Hepatocyte (in vitro differentiated cells): Measurements from ENCODE around the gene CYP11A1. TPM values are rescaled to one million over a fixed set of nuclear protein-coding genes. Genes with fewer than 3 reads are reported as not detected.

Experiments used
- DNase-seq: peaks from one replicate; pipeline ENCODE4 v3.0.0-alpha.2; 2016; ENCODE audit warnings: low spot score
- H2AFZ ChIP-seq: fragments of 200-600 bp; sonication (generic); 2 replicates; pipeline ENCODE4 v1.6.0; 2016; ENCODE audit warnings: antibody characterized with exemption, mild to moderate bottlenecking
- H3K27ac ChIP-seq: fragments of 200-600 bp; sonication (generic); 2 replicates; pipeline ENCODE4 v1.5.1; 2016; ENCODE audit warnings: mild to moderate bottlenecking
- H3K27me3 ChIP-seq: fragments of 200-600 bp; sonication (generic); 2 replicates; pipeline ENCODE4 v1.6.1; 2016
- H3K36me3 ChIP-seq: fragments of 200-600 bp; sonication (generic); replicated peaks from 2 replicates; pipeline ENCODE4 v1.5.1; 2016; ENCODE audit warnings: low read depth; ENCODE audit not compliant: insufficient read depth
- H3K4me1 ChIP-seq: fragments of 200-600 bp; sonication (generic); 2 replicates; pipeline ENCODE4 v1.5.1; 2016; ENCODE audit warnings: mild to moderate bottlenecking, moderate library complexity; ENCODE audit not compliant: insufficient read depth
- H3K4me2 ChIP-seq: fragments of 200-600 bp; sonication (generic); 2 replicates; pipeline ENCODE4 v1.6.0; 2016
- H3K4me3 ChIP-seq: fragments of 200-600 bp; sonication (generic); 2 replicates; pipeline ENCODE4 v1.5.1; 2016; ENCODE audit warnings: mild to moderate bottlenecking
- H3K79me2 ChIP-seq: fragments of 200-600 bp; sonication (generic); 2 replicates; pipeline ENCODE4 v1.6.0; 2017; ENCODE audit warnings: mild to moderate bottlenecking
- H3K9me2 ChIP-seq: fragments of 200-600 bp; sonication (generic); replicated peaks from 2 replicates; pipeline ENCODE4 v1.6.0; 2017; ENCODE audit warnings: mild to moderate bottlenecking; ENCODE audit not compliant: insufficient read depth
- H3K9me3 ChIP-seq: fragments of 200-600 bp; sonication (generic); 2 replicates; pipeline ENCODE4 v1.5.1; 2016; ENCODE audit warnings: low read depth, mild to moderate bottlenecking
- H4K20me1 ChIP-seq: fragments of 200-600 bp; sonication (generic); 2 replicates; pipeline ENCODE4 v1.6.0; 2016; ENCODE audit warnings: mild to moderate bottlenecking; ENCODE audit not compliant: insufficient read depth, poor library complexity, severe bottlenecking
- EZH2 ChIP-seq: fragments of 200-600 bp; sonication (generic); IDR thresholded peaks from 2 replicates; pipeline ENCODE4 v1.6.1; 2016; ENCODE audit warnings: antibody characterized with exemption, mild to moderate bottlenecking, borderline replicate concordance
- EZH2phosphoT487 ChIP-seq: fragments of 200-600 bp; sonication (generic); IDR thresholded peaks from one replicate; pipeline ENCODE4 v1.6.1; 2018; ENCODE audit warnings: antibody characterized with exemption, mild to moderate bottlenecking, low read depth, moderate library complexity; ENCODE audit not compliant: unreplicated experiment, severe bottlenecking
- WGBS: methylation state at CpG from one replicate; pipeline ENCODE4 v1.1.6; 2016; ENCODE audit warnings: low lambda C conversion rate; ENCODE audit errors: missing lambda C conversion rate; 5-methylcytosine and 5-hydroxymethylcytosine counted together
- polyA plus RNA-seq: library from polyadenylated mRNA; unstranded; fragments of >200 nt; fragmentation: Nextera tagmentation; extraction: Ambion mirVana; gene quantifications from 2 replicates; pipeline ENCODE4 v1.2.1, GENCODE V29; 2016
- total RNA-seq: library from RNA; depleted of rRNA; stranded (reverse); fragments of >200 nt; gene quantifications from 2 replicates; pipeline ENCODE4 v1.2.3, GENCODE V29; 2014
- TF ChIP-seq, protein P1 (sequence below): fragments of 200-600 bp; sonication (generic); IDR thresholded peaks from 2 replicates; pipeline ENCODE4 v1.5.1; 2016; ENCODE audit warnings: antibody characterized with exemption, mild to moderate bottlenecking; ENCODE audit not compliant: poor library complexity

CYP11A1 gene
- total and polyA plus RNA-seq, 2 experiments from 2014 or later: 0.80 to 2.6 TPM

DNA sequence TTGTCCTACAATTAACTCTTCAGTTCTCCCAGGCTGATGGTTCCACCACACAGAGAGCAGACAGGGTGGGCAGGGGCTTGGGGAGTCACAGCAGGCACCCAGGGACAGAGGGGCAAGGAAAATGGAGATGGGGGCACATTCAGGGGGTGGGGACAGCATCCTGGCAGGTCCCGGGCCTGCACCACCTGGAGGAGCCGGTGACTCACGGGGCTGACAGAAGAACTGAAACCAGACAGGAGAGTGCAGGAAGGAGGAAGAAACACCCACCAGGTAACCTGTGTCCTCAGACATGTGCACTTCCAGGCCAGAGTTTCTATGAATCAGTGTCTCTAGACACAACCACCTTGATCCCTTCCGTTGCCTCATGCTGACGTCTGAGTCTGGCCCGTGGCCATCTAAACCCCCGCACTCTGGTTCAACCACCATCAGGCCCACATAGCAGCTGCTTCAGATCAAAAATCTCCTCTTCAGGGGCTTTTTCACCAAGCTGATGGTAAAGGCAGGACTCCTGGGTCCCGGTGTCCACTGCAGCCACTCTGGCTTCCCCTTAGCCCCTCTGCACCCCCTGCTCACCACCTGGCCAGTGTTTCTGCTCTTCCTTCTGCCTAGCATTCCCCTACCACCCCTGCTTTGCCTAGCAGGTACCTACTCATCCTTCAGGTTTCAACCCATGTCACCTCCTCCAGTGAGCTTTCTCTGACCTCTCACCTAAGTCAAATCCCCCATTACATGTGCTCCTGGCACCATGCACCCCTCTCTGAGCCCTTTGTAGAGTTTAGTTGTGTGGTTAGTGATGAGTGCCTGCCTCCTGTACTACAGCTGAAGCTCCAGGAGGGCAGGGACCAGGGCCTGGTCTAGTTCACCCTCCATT is 16.5 kb upstream of the CYP11A1 start:
- H3K4me2 ChIP-seq: no peak overlapping the region
- H3K9me2 ChIP-seq: no peaks in the 10 kb centered on the region
- TF ChIP-seq EZH2: no peak
- TF ChIP-seq EZH2phosphoT487: no peak
- TF ChIP-seq, protein P1, sequence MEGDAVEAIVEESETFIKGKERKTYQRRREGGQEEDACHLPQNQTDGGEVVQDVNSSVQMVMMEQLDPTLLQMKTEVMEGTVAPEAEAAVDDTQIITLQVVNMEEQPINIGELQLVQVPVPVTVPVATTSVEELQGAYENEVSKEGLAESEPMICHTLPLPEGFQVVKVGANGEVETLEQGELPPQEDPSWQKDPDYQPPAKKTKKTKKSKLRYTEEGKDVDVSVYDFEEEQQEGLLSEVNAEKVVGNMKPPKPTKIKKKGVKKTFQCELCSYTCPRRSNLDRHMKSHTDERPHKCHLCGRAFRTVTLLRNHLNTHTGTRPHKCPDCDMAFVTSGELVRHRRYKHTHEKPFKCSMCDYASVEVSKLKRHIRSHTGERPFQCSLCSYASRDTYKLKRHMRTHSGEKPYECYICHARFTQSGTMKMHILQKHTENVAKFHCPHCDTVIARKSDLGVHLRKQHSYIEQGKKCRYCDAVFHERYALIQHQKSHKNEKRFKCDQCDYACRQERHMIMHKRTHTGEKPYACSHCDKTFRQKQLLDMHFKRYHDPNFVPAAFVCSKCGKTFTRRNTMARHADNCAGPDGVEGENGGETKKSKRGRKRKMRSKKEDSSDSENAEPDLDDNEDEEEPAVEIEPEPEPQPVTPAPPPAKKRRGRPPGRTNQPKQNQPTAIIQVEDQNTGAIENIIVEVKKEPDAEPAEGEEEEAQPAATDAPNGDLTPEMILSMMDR: no peak
- H2AFZ ChIP-seq: no peak overlapping the region
- no peaks in the 10 kb centered on the region for H3K9me3 ChIP-seq
- H4K20me1 ChIP-seq: no peaks in the 10 kb centered on the region
- WGBS: 84% methylated on average over 8 of the region's 8 CpGs
- H3K4me1 ChIP-seq: peaks cover 7% of the 10 kb centered on the region
- H3K27ac ChIP-seq: no peak overlapping the region
- DNase-seq: peak; percentile 50
- no peaks in the 10 kb centered on the region for H3K27me3 ChIP-seq
- no peaks in the 10 kb centered on the region for H3K36me3 ChIP-seq
- H3K79me2 ChIP-seq: no peaks in the 10 kb centered on the region
- H3K4me3 ChIP-seq: no peak overlapping the region

DNA sequence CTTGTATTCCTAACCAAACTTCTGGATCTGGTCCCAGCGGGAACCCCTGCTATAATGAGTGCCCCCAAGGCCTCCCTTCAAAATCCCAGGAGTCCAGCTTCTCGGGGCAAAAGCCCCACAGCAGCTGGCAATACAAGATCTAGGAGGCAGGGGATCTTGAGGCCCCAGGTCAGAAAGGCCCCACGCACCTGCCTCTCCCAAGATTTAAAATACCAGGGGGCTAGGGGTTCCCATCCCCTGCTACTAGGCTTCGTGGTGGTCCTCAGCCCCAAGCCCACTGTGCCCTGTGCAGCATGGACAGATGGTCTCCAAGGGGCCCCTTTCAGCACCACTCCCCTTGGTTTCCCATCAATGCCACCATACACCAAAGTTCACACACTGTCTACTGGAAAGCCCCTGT is 15.8 kb upstream of the CYP11A1 start:
- H3K9me2 ChIP-seq: no peaks in the 10 kb centered on the region
- H3K27ac ChIP-seq: no peak overlapping the region
- TF ChIP-seq, protein P1: no peak
- TF ChIP-seq EZH2: no peak
- no peak for TF ChIP-seq EZH2phosphoT487
- peaks cover 3% of the 10 kb centered on the region for H3K4me1 ChIP-seq
- H4K20me1 ChIP-seq: no peaks in the 10 kb centered on the region
- H3K4me2 ChIP-seq: no peak overlapping the region
- 94% methylated on average over 4 of the region's 4 CpGs for WGBS
- H3K79me2 ChIP-seq: no peaks in the 10 kb centered on the region
- no peaks in the 10 kb centered on the region for H3K9me3 ChIP-seq
- no peak overlapping the region for H2AFZ ChIP-seq
- no peaks in the 10 kb centered on the region for H3K36me3 ChIP-seq
- H3K4me3 ChIP-seq: no peak overlapping the region
- DNase-seq: no peak
- H3K27me3 ChIP-seq: no peaks in the 10 kb centered on the region

DNA sequence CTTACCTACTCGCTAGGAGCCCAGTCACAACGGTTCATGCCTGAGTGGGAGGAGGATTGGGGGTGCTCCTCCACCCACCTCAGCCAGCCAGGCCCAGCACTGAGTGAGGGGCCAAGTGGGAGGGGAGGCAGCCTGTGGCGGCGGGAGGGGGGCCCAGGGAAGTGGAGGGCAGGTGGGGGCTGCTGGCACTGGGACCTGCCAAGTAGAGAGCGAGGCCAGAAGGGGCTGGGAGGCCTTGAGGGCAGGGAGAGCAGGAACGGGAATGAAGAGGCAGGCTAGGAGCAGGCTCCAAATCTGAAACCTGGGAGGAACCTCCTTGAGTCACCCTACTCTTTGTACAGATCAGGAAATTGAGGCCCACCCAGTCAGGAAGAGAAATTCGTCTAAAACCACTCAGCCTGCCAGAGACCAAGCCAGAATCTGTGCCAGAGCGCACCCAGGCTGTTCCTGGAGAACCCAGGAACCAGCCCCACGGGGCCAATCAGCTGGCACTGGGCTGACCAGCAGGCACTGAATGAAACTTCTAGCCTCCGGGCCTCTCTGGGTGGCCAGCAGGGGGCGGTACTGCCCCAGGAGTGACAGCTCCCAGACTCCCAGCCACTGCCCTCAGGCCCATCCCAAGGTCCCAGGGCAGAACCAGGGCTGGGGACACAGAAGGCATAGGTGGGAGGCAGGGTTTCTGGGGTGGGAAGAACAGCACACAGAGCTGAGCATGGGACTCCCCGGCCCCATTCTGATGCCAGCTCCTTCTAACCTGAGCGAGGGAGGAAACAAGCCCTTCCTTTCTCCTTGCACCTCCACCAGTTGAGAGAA is 14.8 kb upstream of the CYP11A1 start:
- Histone ChIP-seq H3K4me1 (no peaks in the 10 kb centered on the region), H4K20me1 (no peaks in the 10 kb centered on the region), H3K9me3 (no peaks in the 10 kb centered on the region), H3K4me3 (no peak overlapping the region), H3K27ac (no peak overlapping the region), H3K4me2 (no peak overlapping the region), H2AFZ (no peak overlapping the region), H3K79me2 (no peaks in the 10 kb centered on the region), H3K27me3 (no peaks in the 10 kb centered on the region), H3K36me3 (no peaks in the 10 kb centered on the region), H3K9me2 (no peaks in the 10 kb centered on the region)
- 44% methylated on average over 13 of the region's 13 CpGs for WGBS
- DNase-seq: peak; percentile 92
- TF ChIP-seq, protein P1: peak; percentile 96
- no peak for TF ChIP-seq EZH2phosphoT487
